HG03457 (cell line): ENCODE measurements around the gene CLMP.

ENCODE experiments used
- ATAC-seq: cut with Tn5 transposase; IDR thresholded peaks from one replicate; pipeline ENCODE4 v1.9.1; 2021; ENCODE audit warnings: moderate number of reproducible peaks; ENCODE audit not compliant: unreplicated experiment

Gene CLMP, protein sequence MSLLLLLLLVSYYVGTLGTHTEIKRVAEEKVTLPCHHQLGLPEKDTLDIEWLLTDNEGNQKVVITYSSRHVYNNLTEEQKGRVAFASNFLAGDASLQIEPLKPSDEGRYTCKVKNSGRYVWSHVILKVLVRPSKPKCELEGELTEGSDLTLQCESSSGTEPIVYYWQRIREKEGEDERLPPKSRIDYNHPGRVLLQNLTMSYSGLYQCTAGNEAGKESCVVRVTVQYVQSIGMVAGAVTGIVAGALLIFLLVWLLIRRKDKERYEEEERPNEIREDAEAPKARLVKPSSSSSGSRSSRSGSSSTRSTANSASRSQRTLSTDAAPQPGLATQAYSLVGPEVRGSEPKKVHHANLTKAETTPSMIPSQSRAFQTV

DNA sequence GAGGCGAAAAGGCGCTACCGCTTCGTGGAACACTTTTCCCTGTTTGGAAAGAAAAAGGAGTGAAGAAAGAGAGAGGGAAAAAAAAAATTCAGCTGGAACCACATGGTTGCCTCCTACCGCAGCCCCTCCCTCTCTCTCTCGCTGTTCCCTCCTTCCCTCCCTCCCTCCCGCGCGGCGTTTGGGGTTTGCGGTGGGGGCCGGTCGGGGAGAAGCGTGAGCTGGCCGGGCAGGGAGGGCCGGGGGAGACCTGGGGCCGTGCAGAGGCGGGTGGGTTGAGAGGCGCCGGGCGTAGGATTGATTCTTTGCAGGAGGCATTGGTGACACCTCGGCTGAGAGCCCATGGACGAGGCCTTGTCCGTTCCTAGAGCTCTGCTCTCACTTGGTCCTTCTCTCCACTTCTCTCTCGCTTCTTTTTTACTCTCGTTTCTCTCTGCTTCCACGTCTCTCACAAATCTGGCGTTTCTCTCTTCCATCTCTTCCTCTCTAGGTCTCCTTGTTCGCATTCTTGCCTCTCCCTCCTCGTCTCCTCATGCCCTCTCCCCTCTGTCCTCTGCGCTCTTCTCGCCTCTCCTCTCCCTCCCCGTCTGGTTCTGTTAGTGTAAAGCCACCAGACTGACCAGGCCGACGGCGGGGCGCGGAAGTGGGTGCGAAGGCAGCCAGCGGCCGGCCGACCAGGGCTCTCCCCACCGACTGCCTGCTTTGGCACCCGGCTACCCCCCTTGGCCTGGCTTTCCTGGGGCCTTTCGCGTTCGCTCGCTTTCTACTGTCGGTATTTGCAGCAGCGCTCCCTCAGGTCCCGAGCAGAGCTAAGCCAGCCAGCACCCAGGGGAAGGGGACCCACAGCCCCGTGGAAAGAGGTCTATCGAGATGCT is at the start of gene CLMP:
Gene CLMP (minus strand): TSS at position 61 of the 872 bp plus-strand sequence. CDS start 308 bp downstream, outside the sequence.
- no peak for ATAC-seq

DNA sequence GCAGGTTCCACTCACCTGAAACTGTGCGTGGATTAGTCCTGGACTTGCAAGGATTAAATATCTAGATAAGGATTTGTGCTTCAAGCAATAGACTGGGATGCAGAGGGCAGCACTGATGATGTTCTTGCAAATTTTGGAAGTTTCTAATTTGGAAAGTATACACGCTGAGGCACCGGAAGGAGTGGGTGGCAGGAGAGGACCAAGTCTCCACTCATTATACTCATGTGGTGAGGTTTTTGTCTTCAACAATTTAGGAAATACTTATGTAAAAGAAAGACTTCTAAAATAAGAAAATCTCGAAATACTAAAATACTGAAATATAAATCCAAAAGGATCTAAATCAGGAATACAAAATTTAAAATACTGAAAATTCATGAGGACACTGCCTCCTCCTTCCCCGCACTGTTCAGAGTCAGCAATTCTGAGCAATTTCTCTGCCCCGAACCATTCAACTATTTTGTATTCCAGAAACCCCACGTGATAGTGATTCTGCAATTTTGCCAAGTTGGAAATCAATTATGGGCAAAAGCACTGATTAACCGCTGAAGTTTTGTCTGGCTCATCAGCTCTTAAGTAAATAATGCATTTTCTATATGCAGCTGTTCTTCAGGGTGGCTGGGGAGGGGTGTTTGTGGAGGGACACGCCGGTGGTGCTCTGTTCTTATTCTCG is 47.0 kb upstream of the CLMP start:
- ATAC-seq, result no peak

DNA sequence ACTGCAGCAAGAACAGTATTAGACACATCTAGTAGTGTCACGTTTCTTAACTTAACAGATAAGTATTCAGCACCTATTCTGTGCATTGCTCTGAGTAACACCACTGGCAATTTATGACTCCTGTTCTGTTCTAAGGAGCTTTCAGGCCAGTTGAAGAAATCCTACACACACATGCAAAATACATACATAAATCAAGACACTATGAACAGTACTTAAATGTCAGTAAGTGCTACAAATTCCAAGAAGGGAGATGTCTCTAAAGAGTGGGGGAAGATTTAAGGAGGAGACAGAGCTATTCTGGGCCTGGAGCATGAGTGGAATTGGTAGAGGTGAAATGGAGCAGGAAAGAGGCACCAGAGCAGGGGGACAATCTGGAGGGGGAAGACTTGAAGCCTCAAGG is 46.2 kb upstream of the CLMP start:
- ATAC-seq, result no peak

DNA sequence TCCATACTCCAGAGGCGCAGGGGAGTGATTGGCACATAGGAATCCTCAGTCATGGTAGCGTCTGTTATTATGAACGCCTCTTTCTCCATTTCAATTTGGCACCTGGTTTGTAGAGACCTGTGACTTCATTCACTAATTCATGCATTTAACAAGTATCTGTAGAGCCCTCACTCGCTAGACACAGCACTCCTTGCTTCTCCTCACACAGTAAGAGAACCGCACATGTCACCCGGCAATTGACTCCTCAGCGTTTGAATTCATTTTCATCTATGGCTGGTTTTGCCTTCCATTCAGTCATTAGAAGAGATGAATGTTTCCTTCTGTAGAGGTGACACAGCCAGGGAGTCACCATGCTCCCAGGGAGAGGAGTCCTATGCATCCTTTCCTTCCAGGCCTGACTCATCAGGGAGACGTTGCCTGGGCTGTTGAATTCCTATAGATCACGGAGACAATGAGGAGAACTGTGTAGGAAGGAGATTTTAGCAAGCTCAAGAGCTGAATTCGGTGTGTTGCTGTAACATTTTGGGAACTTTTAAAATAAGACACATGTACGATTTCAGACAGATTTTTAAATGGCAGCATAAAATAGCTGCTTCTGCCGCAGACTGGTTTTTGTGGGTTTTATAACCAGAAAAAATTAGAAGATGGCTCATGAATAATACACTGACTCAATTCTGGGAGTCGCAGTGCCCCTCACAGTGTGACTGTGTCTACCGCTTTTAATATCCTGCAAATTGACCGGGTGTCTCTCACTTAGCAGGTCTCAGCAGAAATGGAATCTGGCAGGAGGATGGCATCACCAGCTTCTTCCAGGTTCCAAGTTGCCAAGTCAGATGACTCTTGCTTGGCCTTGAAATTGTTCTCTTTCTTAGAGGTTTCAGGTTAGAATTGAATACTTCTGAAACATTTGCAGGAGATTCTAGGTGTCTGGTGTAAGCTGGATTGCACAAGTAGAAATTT is 44.4 kb upstream of the CLMP start:
- ATAC-seq, result no peak

DNA sequence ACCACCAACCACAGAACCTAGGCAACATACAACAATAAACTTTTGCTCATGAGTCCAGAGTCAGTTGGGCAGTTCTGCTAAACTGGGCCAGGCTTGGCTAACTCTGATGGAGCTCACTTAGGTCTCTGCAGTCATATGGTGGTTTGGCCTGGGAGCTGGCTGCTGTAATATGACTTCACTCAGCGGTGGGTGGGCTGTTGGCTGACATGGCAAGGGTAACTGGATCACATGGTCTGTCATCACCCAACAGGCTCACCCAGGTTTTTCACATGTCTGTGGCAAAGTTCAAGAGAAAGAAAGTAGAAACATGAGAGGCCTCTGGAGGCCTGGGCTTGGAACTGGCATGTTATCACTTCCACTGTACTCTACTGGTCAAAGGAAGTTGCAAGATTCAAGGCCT is 43.2 kb upstream of the CLMP start:
- ATAC-seq, result no peak

DNA sequence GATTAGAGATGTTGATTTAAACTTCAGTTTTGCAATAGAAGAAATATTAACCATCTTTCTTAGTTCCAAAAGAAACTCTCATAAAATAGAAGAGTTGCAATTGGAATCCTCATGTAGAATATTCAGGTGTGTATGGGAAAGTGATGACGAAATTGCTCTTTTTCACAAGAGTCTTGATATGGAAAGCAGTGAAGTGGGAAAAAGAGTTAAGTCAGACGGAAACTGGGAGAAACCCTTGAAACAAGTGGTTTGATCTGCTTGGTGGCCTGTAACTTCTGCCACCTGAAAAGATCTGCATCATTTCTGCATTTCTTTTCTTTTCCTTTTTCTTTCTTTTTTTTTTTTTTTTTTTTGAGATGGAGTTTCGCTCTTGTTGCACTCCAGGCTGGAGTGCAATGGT is 41.8 kb upstream of the CLMP start:
- ATAC-seq, result no peak

DNA sequence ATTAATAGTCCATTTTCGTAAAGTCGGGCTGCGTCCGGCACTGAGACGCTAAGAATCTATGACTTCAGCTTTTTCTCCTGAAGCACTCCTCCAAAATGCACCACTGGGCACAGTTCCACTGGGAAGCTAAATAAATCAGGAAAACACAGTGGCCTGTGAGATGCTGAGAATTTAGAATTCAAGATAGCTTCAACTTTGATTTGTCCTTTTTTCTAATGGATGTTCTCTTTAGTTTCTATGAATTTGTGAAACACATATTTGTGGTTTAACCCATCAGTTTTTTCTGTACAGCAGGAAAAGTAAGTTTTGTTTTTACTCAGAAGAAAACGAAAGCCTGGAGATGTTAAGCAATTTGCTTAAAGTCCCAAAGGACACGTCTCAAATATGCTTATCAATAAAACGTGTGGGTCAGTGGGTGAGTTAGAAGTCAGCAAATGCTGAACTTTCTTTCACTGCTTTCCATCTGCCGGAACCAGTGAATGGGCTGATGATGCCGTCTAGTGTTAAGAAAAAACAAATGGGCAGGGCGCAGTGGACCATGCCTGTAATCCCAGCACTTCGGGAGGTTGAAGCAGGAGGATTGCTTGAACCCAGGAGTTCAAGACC is 40.7 kb upstream of the CLMP start:
- ATAC-seq, result no peak

DNA sequence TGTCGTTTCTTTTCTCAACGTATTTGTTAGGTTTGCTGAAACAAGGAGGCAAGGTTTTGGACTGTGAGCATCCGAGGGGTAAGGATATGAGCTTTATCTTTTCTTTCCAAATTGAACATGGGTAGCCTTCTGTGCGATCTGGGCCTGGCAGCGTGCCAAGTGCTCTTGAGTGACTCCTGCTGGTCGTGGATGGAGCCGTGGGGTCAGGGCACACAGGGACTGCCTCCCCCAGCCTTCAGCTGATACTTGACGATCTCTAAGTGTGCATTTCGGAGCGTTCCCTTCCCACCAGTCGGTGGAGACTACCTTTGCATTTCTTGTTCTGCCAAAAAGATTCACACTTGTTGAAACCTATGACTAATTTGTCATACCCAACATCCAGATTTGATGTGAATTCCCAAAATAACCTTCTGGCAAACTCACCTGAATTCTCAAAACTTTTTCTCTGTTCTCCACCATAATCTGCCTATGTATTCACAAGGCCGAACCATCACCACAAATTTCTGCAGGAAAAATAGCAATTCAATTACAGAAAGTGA is 40.1 kb upstream of the CLMP start:
- no peak for ATAC-seq

DNA sequence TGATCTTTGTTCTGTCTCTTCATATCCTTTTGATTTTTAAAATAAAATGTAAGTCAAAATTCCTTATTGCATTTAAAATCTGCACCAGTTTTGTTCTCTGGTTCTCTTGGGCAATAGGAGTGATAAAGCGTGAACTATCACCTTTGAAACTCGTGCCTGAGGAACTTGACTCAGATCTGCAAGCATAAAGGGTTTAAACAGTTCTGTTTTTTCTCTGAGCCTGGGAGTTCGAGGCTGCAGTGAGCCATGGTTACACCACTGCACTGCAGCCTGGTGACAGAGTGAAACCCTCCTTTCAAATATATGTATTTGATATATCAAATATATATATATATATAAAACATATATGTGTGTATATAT is 38.9 kb upstream of the CLMP start:
- ATAC-seq, result no peak

DNA sequence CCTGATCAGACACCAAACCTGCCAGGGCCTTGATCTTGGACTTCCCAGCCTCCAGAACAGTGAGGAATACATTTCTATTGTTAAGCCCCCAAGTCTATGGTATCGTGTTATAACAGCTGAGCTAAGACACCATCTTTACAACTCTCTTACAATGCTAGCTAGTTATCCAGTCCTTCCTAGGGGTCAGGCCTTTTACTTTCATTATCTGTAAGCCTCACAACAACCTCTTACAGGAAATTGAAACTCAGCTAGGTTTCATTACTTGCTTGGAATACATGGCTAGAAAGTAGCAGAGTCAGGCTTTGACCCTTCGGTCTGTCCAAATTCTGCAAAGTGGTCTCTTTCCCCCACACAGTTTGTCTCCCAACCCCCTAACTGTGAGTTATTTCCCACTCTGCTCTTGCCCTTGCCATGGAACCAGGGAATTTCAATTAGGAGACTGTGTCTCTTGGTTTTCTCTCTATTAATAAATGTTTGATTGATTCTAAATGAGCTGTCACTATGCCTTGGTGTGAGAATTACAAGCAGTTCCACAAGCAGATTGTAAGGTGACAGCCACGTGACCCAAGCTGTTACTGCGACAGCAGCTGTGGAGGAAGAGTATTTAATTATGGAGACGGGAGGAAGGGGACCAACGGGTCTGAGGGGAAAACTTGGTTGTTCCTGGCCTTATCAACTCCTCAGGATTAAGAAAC is 38.4 kb upstream of the CLMP start:
- peak; percentile 92 for ATAC-seq

DNA sequence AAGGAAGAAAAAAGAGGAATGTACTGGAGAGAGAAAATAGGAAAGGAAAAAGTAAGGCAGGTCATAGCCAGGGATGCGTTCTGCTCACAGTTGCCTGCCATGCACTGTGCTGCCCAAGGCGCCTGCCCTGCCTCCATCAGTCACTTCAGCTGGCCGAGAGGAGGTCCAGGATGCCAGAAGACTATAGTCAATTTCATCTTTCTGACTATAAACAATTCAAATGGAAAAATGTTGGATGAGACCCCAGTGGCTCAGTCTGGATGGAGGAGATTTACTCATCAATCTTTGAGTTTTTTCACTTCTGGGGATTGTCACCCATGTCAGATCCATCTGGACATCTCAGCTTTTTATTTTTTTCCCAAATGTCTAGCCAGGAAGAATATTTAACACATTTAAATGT is 36.7 kb upstream of the CLMP start:
- ATAC-seq, result no peak

DNA sequence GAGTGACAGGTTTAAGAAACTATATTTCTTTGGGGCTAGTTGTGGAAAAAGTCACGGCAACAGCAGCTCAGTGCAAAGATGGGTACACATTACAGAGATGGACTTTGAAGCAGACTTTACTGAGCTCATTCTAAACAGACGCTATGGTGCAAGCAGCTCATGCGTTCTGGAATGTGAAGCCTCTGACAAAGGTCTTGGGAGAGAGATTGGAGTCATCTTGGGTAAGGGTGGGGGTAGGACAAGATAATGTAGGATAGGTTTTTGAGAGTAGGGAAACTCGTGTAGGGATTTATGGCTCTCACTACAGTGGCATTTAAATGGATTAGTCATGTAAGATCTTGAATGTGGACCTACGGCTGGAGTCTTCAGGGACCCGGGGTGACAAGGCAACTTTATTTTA is 36.2 kb upstream of the CLMP start:
- no peak for ATAC-seq

DNA sequence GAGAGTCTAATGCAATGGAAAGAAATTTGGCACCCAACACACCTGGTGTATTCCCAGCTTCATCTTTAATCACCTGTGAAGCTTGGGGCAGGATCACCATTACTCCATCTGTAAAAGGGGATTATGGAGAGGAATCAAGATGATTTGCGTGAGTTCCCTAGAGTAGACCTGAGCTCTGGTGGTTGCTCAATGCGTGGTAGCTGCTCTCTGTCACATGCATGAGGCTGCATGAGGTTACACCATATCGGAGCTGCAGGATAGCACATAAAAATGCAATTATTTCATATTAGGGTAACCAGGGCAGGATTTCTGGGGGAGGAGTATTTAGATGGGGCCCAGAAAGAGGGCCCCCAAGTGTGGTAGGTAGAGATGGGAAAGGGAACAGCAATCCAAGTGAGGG is 35.3 kb upstream of the CLMP start:
- ATAC-seq, result no peak

DNA sequence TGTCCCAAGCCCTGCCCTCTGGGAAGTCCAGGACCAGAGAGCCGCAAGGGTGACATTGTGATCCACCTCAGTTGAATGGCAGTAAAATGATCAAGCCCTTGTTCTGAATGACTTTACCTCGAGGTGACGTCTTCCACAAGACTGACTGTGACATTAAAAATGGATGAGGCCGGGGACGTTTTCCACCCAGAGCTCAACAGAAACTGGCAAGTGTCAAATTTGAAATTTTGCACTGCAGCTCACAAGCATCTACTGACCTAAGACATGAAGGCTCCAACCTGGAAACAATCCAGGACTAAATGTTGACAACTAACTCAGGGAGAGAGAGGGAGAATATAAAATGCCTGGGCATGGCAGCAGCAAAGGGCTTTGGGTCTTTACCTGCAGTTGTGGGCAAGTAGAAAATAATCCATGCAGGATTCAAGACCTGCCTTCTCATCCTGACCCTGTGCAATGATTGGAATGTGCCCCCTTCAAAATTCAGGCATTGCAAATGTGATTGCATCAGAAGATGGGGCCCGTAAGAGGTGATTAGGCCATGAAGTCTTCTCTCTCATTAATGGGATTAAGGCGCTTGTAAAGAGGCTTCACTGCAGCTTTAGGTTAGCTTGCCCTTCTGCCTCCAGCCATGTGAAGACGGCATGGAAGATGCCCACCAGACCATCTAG is 33.6 kb upstream of the CLMP start:
- no peak for ATAC-seq

DNA sequence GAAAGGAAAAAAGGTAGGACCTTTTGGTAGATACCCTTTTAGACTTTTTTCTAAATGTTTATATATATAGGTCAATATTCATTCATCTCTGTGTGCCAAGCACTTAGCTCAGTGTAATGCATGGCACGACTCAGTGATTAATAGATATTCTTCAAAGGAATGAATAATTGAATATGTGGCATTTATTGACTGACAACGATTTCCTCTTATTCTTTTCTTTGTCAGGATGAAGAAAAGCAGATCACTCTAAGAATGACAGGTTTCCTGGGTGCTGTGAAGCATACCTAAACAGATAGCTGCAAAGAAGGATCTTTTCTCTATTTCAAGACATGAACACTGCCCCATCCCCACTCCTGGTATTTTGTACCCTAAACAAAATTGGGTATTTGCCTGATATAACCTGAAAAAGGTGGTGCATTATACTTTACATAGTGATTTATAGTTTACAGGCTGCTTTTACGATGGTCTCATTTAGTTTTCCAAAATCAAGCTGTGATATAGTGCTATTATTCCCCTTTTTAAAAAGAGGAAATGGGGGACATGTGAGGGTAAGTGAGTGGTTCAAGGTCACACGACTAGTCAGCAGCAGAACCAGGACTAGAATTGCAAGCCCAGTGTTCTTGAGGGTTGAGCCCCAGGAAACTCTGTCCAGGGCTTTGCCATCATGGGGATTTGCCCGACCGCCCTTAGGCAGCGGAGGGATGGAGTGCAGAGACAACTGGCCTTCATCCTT is 32.9 kb upstream of the CLMP start:
- ATAC-seq, result no peak

DNA sequence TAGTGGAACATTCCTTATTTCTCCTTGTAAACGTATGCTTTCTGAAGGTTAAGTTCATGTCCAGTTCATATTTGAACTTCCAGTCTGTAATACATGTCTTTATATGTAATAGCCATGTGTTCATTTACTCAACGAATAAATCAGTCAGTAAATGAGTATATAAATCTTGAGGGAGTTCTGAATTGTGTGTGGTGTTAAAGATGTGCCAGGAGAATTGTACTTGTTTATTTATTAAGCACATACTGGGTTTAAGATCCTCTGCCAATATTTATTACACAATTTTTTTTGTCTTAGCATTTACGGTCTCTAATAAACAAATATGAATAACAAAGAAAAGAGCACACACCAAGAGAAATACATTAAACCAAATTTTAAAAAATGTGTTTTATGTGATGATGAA is 26.5 kb upstream of the CLMP start:
- no peak for ATAC-seq

DNA sequence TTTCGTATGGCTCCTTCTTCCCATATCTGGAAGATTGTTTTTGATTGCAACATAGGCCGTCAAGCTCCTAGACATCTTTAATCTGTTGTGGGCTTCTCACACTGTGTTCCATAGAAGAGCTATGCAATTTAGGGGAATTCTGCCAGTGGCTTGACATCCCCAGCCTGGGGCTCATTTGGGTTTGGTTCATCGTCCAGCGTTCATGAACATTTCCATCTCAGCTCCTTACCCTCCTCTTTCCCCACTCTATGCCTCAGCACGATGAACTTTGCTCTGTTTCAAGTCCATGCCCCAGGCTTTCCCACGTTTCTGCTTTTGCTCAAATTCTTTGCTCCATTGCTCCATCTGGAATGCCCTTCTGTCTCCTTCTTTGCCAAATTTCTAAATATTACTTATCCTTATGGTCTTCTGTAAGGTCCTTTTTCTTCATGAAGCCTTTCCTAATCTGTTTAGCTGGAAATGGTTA is 26.1 kb upstream of the CLMP start:
- no peak for ATAC-seq

DNA sequence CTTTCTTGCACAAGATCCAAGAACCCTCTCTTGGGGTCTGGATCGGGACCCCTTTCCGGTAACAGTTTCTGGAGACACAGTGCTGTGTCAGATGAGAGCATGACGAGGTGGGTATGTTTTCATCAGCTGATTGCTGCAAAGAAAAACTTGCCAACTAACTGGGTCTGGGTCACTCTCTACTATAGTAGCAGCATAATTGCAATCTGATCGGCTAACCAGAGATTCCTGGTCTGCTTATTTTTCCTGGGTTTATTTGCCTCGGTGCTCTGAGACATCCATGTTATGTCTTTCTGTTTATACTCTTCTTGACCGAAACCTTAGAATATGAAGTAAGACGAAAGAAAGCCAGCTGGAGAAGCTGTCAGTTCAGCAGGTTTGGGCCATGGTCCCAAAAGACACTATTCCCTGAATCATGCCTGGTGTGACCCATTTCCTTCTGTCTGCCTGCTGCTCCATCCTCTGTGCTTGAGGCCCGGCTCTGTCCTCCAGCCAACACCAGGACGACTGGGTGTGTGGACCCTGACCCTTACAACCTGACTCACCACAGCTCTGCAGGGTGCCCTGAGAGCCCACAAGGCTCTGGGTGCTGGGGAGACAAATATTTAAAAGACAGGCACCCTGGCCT is 24.1 kb upstream of the CLMP start:
- no peak for ATAC-seq
